Sigmoid colon (tissue), 4 donors: ENCODE measurements around the gene LPP.

Source experiments
- CTCF ChIP-seq, 4 experiments: fragments of 450-650 bp in 3 of 4; fragments of 200-600 bp in 1 of 4; IDR thresholded peaks; one replicate each; pipeline ENCODE4 v1.5.1; 2016 to 2019; ENCODE audit warnings: antibody characterized with exemption in 4 of 4, mild to moderate bottlenecking in 3 of 4, moderate library complexity in 2 of 4
- POLR2A ChIP-seq, 2 donors: fragments of 450-650 bp; IDR thresholded peaks; one replicate each; pipeline ENCODE4 v1.6.1; 2016; ENCODE audit warnings: antibody characterized with exemption in 2 of 2, mild to moderate bottlenecking in 2 of 2, moderate library complexity in 2 of 2
- POLR2AphosphoS5 ChIP-seq, 4 donors: sonication (generic); formaldehyde crosslinking; IDR thresholded peaks; one replicate each; pipeline ENCODE4 v1.6.1; 2017; ENCODE audit warnings: antibody characterized with exemption in 4 of 4

GRCh38 chr3:188488801-188489200 is 334.8 kb downstream of the LPP start:
- no peak for TF ChIP-seq POLR2AphosphoS5 (IDR thresholded peaks at IDR 0.05)
- no peak for TF ChIP-seq CTCF (IDR thresholded peaks at IDR 0.05)
- no peak for TF ChIP-seq POLR2A (IDR thresholded peaks at IDR 0.05)
